ENCODE results near the gene LDLRAD1.

DNA sequence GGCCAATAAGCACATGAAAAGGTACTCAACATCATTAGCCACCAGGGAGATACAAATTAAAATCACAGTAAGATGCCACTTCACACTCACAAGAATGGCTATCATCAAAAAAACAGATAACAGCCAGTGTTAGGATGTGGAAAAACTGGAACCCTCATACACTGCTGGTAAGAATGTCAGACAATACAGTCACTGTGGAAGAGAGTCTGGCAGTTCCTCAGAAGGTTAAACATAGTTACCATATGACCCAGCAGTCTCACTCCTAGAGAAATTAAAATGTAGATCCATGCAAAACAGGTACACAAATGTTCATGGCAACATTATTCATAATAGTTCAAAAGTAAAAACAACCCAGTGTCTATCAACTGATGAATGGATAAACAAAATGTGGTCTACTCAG lies 33.3 kb downstream of the LDLRAD1 start:
- TF ChIP-seq CTCF (IDR thresholded peaks at IDR 0.05) (no peak), POLR2AphosphoS5 (IDR thresholded peaks at IDR 0.05) (no peak), EP300 (IDR thresholded peaks at IDR 0.05) (no peak)

All from stomach (tissue), 4 donors.